Choroid plexus epithelial cell (primary cell): ENCODE results near the gene TMBIM6.
A peak's percentile ranks its signal among the peaks of the same experiment; 100 is the strongest.

ENCODE experiments used
- DNase-seq: peaks from one replicate; pipeline ENCODE4 v3.0.0-alpha.2; 2010; ENCODE audit warnings: low read depth
- H3K4me3 ChIP-seq: 2 replicates; pipeline ENCODE4 v1.5.1; 2011; ENCODE audit warnings: low read depth, mild to moderate bottlenecking, control low read depth, low read length, moderate library complexity
- CTCF ChIP-seq: conservative IDR thresholded peaks from 2 replicates; pipeline ENCODE4 v1.5.1; 2011; ENCODE audit warnings: low read depth, mild to moderate bottlenecking, control low read depth, inconsistent platforms, low read length, moderate library complexity

TMBIM6 gene

GRCh38 chr12:49806321-49806813 lies 65.0 kb downstream of the TMBIM6 start:
- no peak overlapping the region for H3K4me3 ChIP-seq
- no peak for DNase-seq
- no peak for TF ChIP-seq CTCF

GRCh38 chr12:49806877-49807276 lies 65.5 kb downstream of the TMBIM6 start:
- H3K4me3 ChIP-seq: no peak overlapping the region
- no peak for DNase-seq
- no peak for TF ChIP-seq CTCF

GRCh38 chr12:49807991-49808580 lies 66.7 kb downstream of the TMBIM6 start:
- DNase-seq: no peak
- no peak for TF ChIP-seq CTCF

GRCh38 chr12:49808686-49809380 lies 67.5 kb downstream of the TMBIM6 start:
- no peak overlapping the region for H3K4me3 ChIP-seq
- TF ChIP-seq CTCF: no peak
- peak; percentile 47 for DNase-seq

More at GRCh38 chr12:49807991-49808580, 66.7 kb downstream of the TMBIM6 start:
- H3K4me3 ChIP-seq: no peak overlapping the region

GRCh38 chr12:49809381-49809905 lies 68.1 kb downstream of the TMBIM6 start:
- no peak overlapping the region for H3K4me3 ChIP-seq
- no peak for TF ChIP-seq CTCF

GRCh38 chr12:49809906-49810389 lies 68.6 kb downstream of the TMBIM6 start:
- TF ChIP-seq CTCF: no peak
- H3K4me3 ChIP-seq: no peak overlapping the region
- no peak for DNase-seq

More at GRCh38 chr12:49809381-49809905, 68.1 kb downstream of the TMBIM6 start:
- DNase-seq: no peak
